GM23338 (cell line): Measurements from ENCODE around the gene TMEM178B. TPM values are rescaled to one million over a fixed set of nuclear protein-coding genes. Genes with fewer than 3 reads are reported as not detected.

Experiments used
- ATAC-seq: fragments of 200-7000 bp; cut with Tn5 transposase; 3 replicates; pipeline ENCODE4 v1.9.1; 2020
- DNase-seq: peaks from one replicate; pipeline ENCODE4 v3.0.0-alpha.2; 2015; ENCODE audit warnings: low spot score
- H2AFZ ChIP-seq: fragments of 200-600 bp; sonication (generic); 2 replicates; pipeline ENCODE4 v1.8.0; 2016; ENCODE audit warnings: antibody characterized with exemption, mild to moderate bottlenecking, moderate library complexity
- H3F3A ChIP-seq: fragments of 200-600 bp; sonication (generic); replicated peaks from 2 replicates; pipeline ENCODE4 v1.8.0; 2017; ENCODE audit warnings: antibody characterized with exemption, mixed run types, low read depth
- H3K27ac ChIP-seq: fragments of 200-600 bp; sonication (generic); 2 replicates; pipeline ENCODE4 v1.6.1; 2016; ENCODE audit warnings: low read depth
- H3K27me3 ChIP-seq: fragments of 200-600 bp; sonication (generic); 2 replicates; pipeline ENCODE4 v1.8.0; 2016; ENCODE audit warnings: mild to moderate bottlenecking, mixed run types, moderate library complexity; ENCODE audit not compliant: insufficient read depth
- H3K36me3 ChIP-seq: fragments of 200-600 bp; sonication (generic); 2 replicates; pipeline ENCODE4 v1.8.0; 2016; ENCODE audit warnings: mild to moderate bottlenecking; ENCODE audit not compliant: insufficient read depth
- H3K4me1 ChIP-seq: fragments of 200-600 bp; sonication (generic); 2 replicates; pipeline ENCODE4 v1.8.0; 2016; ENCODE audit warnings: mild to moderate bottlenecking, moderate library complexity; ENCODE audit not compliant: insufficient read depth
- H3K4me2 ChIP-seq: fragments of 200-600 bp; sonication (generic); 2 replicates; pipeline ENCODE4 v1.7.1; 2017; ENCODE audit warnings: mixed run types
- H3K4me3 ChIP-seq: fragments of 200-600 bp; sonication (generic); 2 replicates; pipeline ENCODE4 v1.6.1; 2016; ENCODE audit warnings: mixed run types
- H3K79me2 ChIP-seq: fragments of 200-600 bp; sonication (generic); replicated peaks from 2 replicates; pipeline ENCODE4 v1.8.0; 2017; ENCODE audit warnings: mild to moderate bottlenecking; ENCODE audit not compliant: insufficient read depth
- H3K9me2 ChIP-seq: fragments of 200-600 bp; sonication (generic); 2 replicates; pipeline ENCODE4 v1.8.0; 2017; ENCODE audit not compliant: insufficient read depth
- H4K20me1 ChIP-seq: fragments of 200-600 bp; sonication (generic); replicated peaks from 2 replicates; pipeline ENCODE4 v1.8.0; 2017; ENCODE audit warnings: mild to moderate bottlenecking; ENCODE audit not compliant: insufficient read depth
- H3K27ac Mint-ChIP-seq: 2 replicates; pipeline ENCODE4 v1.8.0; 2020; ENCODE audit warnings: inconsistent platforms, mild to moderate bottlenecking, moderate library complexity, mixed read lengths
- H3K27me3 Mint-ChIP-seq: 3 replicates; pipeline ENCODE4 v1.8.0; 2022; ENCODE audit warnings: low read depth, mild to moderate bottlenecking, moderate library complexity, mixed read lengths, inconsistent platforms; ENCODE audit not compliant: insufficient read depth, poor library complexity
- H3K36me3 Mint-ChIP-seq: 3 replicates; pipeline ENCODE4 v1.8.0; 2021; ENCODE audit warnings: low read depth, mild to moderate bottlenecking, inconsistent platforms, moderate library complexity, mixed read lengths
- H3K4me1 Mint-ChIP-seq: 3 replicates; pipeline ENCODE4 v1.8.0; 2020; ENCODE audit warnings: mild to moderate bottlenecking, inconsistent platforms, mixed read lengths
- H3K4me3 Mint-ChIP-seq: 3 replicates; pipeline ENCODE4 v1.8.0; 2021; ENCODE audit warnings: moderate library complexity, mild to moderate bottlenecking, inconsistent platforms, mixed read lengths
- H3K9me3 Mint-ChIP-seq: 3 replicates; pipeline ENCODE4 v1.8.0; 2020; ENCODE audit warnings: moderate library complexity, mild to moderate bottlenecking, inconsistent platforms, mixed read lengths
- EZH2phosphoT487 ChIP-seq: fragments of 200-600 bp; sonication (generic); IDR thresholded peaks from one replicate; pipeline ENCODE4 v1.8.1; 2018; ENCODE audit warnings: antibody characterized with exemption; ENCODE audit not compliant: unreplicated experiment
- NANOG ChIP-seq: IDR thresholded peaks from 2 replicates; pipeline ENCODE4 v1.6.1; 2016; ENCODE audit warnings: antibody characterized with exemption, borderline replicate concordance
- STAT1 ChIP-seq: IDR thresholded peaks from one replicate; pipeline ENCODE4 v1.6.1; 2016; ENCODE audit warnings: antibody characterized with exemption; ENCODE audit not compliant: unreplicated experiment
- ZNF331 ChIP-seq: fragments of 250-450 bp; sonication (Bioruptor Pico); IDR thresholded peaks from 2 replicates; pipeline ENCODE4 v1.5.0; 2020; ENCODE audit warnings: low read depth, mild to moderate bottlenecking, moderate library complexity
- ZNF462 ChIP-seq: fragments of 250-450 bp; sonication (Bioruptor Pico); IDR thresholded peaks from 2 replicates; pipeline ENCODE4 v1.5.0; 2020; ENCODE audit warnings: mild to moderate bottlenecking, moderate library complexity
- polyA plus RNA-seq: library from polyadenylated mRNA; unstranded; fragments of >200 nt; fragmentation: Nextera tagmentation; extraction: Ambion mirVana; gene quantifications from 2 replicates; pipeline ENCODE4 v1.2.1, GENCODE V29; 2016
- total RNA-seq: library from RNA; depleted of rRNA; stranded (reverse); fragments of >200 nt; shearing (Covaris generic); gene quantifications from 2 replicates; pipeline ENCODE4 v1.2.3, GENCODE V29; 2014
- TF ChIP-seq, protein P1 (sequence below), 2 experiments: fragments of 200-600 bp in 1 of 2; sonication (generic) in 1 of 2; conservative IDR thresholded peaks; 2 replicates each; pipeline versions ENCODE4 v1.5.1 to v1.6.1; 2016 to 2017; ENCODE audit warnings: antibody characterized with exemption in 2 of 2, low read depth in 2 of 2, mild to moderate bottlenecking in 2 of 2, moderate library complexity in 1 of 2
- TF ChIP-seq, protein P2 (sequence below): IDR thresholded peaks from 2 replicates; pipeline ENCODE4 v1.6.1; 2016; ENCODE audit warnings: antibody characterized with exemption

The TMEM178B gene
- total and polyA plus RNA-seq, 2 experiments from 2014 or later, result 4.9 to 15.6 TPM

DNA sequence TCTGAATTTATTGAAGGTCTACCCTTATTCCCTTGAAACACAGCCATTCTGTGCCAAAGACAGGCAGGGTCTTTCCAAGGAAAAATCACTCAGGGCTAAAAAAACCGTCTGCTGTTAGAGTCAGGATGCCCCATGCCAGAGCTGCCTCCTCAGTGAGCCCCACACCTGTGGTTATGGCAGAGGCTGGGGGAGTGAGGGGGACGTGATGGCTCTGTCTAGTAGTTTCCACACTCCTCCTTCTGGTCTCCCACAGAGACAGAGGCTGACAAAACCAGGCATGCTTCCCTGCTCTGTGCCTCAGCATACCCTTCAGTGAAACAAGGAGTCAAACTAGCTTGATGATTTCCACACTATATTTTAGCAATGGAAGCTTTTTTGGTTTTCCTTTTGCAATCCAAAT, 365.3 kb downstream of the TMEM178B start (continued):
- no peak for TF ChIP-seq ZNF462

DNA sequence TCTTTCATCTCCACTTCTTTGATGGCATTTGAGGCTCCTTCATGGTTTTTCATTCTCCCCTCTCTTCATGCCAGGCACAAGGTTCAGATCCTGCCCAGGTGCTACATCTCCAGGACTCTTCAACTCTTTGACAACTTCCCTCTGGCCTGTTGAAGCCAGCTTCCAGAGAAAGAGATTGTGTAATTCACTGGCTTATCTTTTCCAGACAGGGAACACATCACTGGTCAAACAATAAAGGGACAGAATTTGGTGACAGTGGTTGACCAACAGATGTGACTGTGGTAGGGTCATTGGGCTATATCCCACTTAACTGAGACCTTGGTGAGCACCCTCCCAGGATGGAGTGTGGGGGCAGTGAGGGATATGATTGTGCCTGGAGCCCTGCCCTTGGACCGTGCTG, 365.9 kb downstream of the TMEM178B start:
- H3K36me3 Mint-ChIP-seq, result peaks cover 6% of the 10 kb centered on the region
- Histone ChIP-seq H3K9me2 (no peaks in the 10 kb centered on the region; the same call in none of the 2 replicates), H3K27me3 (no peaks in the 10 kb centered on the region), H3K4me1 (peaks cover 14% of the 10 kb centered on the region), H3K4me3 (no peak overlapping the region), H3K27ac (no peak overlapping the region), H3K4me2 (no peak overlapping the region), H2AFZ (no peak overlapping the region), H3K36me3 (no peaks in the 10 kb centered on the region), H4K20me1 (no peaks in the 10 kb centered on the region), H3F3A (no peaks in the 10 kb centered on the region), H3K79me2 (peaks cover 4% of the 10 kb centered on the region; the same call in 1 of the 2 replicates)
- no peaks in the 10 kb centered on the region for H3K9me3 Mint-ChIP-seq
- H3K27me3 Mint-ChIP-seq, result peaks cover 10% of the 10 kb centered on the region
- no peak overlapping the region for H3K27ac Mint-ChIP-seq
- no peak for ATAC-seq
- peaks cover 14% of the 10 kb centered on the region for H3K4me1 Mint-ChIP-seq
- no peak for DNase-seq
- H3K4me3 Mint-ChIP-seq, result no peak overlapping the region
- TF ChIP-seq ZNF462, result no peak
- TF ChIP-seq, protein P1, sequence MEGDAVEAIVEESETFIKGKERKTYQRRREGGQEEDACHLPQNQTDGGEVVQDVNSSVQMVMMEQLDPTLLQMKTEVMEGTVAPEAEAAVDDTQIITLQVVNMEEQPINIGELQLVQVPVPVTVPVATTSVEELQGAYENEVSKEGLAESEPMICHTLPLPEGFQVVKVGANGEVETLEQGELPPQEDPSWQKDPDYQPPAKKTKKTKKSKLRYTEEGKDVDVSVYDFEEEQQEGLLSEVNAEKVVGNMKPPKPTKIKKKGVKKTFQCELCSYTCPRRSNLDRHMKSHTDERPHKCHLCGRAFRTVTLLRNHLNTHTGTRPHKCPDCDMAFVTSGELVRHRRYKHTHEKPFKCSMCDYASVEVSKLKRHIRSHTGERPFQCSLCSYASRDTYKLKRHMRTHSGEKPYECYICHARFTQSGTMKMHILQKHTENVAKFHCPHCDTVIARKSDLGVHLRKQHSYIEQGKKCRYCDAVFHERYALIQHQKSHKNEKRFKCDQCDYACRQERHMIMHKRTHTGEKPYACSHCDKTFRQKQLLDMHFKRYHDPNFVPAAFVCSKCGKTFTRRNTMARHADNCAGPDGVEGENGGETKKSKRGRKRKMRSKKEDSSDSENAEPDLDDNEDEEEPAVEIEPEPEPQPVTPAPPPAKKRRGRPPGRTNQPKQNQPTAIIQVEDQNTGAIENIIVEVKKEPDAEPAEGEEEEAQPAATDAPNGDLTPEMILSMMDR (conservative IDR thresholded peaks at IDR 0.05; ENCODE audit: low read depth in 2 of 2), result no peak
- TF ChIP-seq, protein P2, sequence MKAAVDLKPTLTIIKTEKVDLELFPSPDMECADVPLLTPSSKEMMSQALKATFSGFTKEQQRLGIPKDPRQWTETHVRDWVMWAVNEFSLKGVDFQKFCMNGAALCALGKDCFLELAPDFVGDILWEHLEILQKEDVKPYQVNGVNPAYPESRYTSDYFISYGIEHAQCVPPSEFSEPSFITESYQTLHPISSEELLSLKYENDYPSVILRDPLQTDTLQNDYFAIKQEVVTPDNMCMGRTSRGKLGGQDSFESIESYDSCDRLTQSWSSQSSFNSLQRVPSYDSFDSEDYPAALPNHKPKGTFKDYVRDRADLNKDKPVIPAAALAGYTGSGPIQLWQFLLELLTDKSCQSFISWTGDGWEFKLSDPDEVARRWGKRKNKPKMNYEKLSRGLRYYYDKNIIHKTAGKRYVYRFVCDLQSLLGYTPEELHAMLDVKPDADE, result no peak
- no peak for TF ChIP-seq EZH2phosphoT487
- no peak for TF ChIP-seq NANOG
- TF ChIP-seq ZNF331 (CRISPR knock-in tag), result no peak
- TF ChIP-seq STAT1, result no peak
